Embryonic facial prominence (tissue), 1 donor: ENCODE data around the gene DNAJC4.

Experiments
- DNase-seq: peaks from one replicate; pipeline ENCODE4 v3.0.0-alpha.2; 2016; ENCODE audit errors: extremely low spot score

The DNAJC4 gene

GRCh38 chr11:64259533-64260067 lies 29.3 kb downstream of the DNAJC4 start:
- DNase-seq: no peak

- no peak for DNase-seq
Observed at GRCh38 chr11:64260147-64260708, 29.9 kb downstream of the DNAJC4 start.

GRCh38 chr11:64261556-64262080 lies 31.3 kb downstream of the DNAJC4 start:
- DNase-seq: no peak

GRCh38 chr11:64262271-64263002 lies 32.1 kb downstream of the DNAJC4 start:
- no peak for DNase-seq

- no peak for DNase-seq
Observed at GRCh38 chr11:64263021-64263946, 32.9 kb downstream of the DNAJC4 start.

- DNase-seq: no peak
Observed at GRCh38 chr11:64263947-64264317, 33.6 kb downstream of the DNAJC4 start.

- no peak for DNase-seq
Observed at GRCh38 chr11:64264371-64264852, 34.1 kb downstream of the DNAJC4 start.

GRCh38 chr11:64265176-64266160 lies 35.1 kb downstream of the DNAJC4 start:
- no peak for DNase-seq

GRCh38 chr11:64266339-64266738 lies 36.0 kb downstream of the DNAJC4 start:
- DNase-seq: no peak

- DNase-seq: no peak
Observed at GRCh38 chr11:64267207-64267945, 37.0 kb downstream of the DNAJC4 start.

- no peak for DNase-seq
Observed at GRCh38 chr11:64268025-64268892, 37.9 kb downstream of the DNAJC4 start.

GRCh38 chr11:64268893-64269539 lies 38.7 kb downstream of the DNAJC4 start:
- DNase-seq: no peak

- peak; percentile 99 for DNase-seq
Observed at GRCh38 chr11:64269540-64270220, 39.3 kb downstream of the DNAJC4 start.

GRCh38 chr11:64275031-64275800 lies 44.9 kb downstream of the DNAJC4 start:
- DNase-seq: no peak

GRCh38 chr11:64275841-64276240 lies 45.5 kb downstream of the DNAJC4 start:
- no peak for DNase-seq

- no peak for DNase-seq
Observed at GRCh38 chr11:64276653-64277431, 46.5 kb downstream of the DNAJC4 start.
